Body of pancreas (tissue), 4 donors: ENCODE results near the gene TOX4.

ENCODE experiments used
- CTCF ChIP-seq, 7 experiments: fragments of 450-650 bp in 4 of 7; fragments of 200-600 bp in 3 of 7; sonication (generic) in 3 of 7; IDR thresholded peaks; one replicate each; pipeline ENCODE4 v1.5.1; 2016 to 2019; ENCODE audit warnings: antibody characterized with exemption in 7 of 7
- POLR2A ChIP-seq, 3 donors: fragments of 450-650 bp; IDR thresholded peaks; one replicate each; pipeline ENCODE4 v1.6.1; 2016; ENCODE audit warnings: antibody characterized with exemption in 3 of 3, mild to moderate bottlenecking in 2 of 3

DNA sequence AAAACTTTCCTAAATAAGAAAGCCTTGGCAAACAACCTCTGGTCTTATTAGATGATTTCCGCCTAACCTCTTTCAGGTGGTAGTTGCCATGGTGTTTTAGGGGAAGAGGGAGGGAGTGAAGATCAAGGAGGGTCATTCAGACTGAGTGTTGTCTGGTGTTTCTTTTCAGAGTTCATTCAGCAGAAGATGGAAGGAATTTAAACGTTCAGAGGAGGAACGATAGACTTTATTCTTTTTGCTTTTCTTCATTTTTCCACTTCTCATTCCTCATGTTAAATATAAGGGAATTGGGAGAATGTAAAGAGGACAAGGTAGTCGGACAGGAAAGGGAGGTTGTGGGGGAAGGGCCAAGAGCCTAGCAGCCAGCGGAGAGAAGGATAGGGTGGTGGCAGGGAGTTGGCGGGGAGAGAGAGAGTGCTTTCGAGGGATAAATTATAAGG lies 66.5 kb downstream of the TOX4 start:
- TF ChIP-seq CTCF (IDR thresholded peaks at IDR 0.05) = no peak
- no peak for TF ChIP-seq POLR2A (IDR thresholded peaks at IDR 0.05)
